HepG2 (cell line): ENCODE measurements around the gene ELP2. TPM values are rescaled to one million over a fixed set of nuclear protein-coding genes. Genes with fewer than 3 reads are reported as not detected.
A peak's percentile ranks its signal among the peaks of the same experiment; 100 is the strongest.

ENCODE experiments used
- BORCS8-MEF2B ChIP-seq: sonication (generic); formaldehyde crosslinking; IDR thresholded peaks from 2 replicates; pipeline ENCODE4 v1.8.0; 2022; ENCODE audit warnings: mild to moderate bottlenecking, missing genetic modification reagents
- CC2D1A ChIP-seq: sonication (generic); formaldehyde crosslinking; IDR thresholded peaks from 2 replicates; pipeline ENCODE4 v1.8.1; 2023; ENCODE audit warnings: mild to moderate bottlenecking, missing genetic modification reagents
- CENPBD1 ChIP-seq: sonication (generic); formaldehyde crosslinking; IDR thresholded peaks from 2 replicates; pipeline ENCODE4 v1.8.0; 2022; ENCODE audit warnings: missing genetic modification reagents, low read depth, mild to moderate bottlenecking, borderline replicate concordance
- DMTF1 ChIP-seq: sonication (generic); formaldehyde crosslinking; IDR thresholded peaks from 2 replicates; pipeline ENCODE4 v1.4.0; 2020; ENCODE audit warnings: mild to moderate bottlenecking, missing genetic modification reagents
- FOXO4 ChIP-seq: sonication (generic); formaldehyde crosslinking; conservative IDR thresholded peaks from 2 replicates; pipeline ENCODE4 v1.8.1; 2023; ENCODE audit warnings: missing genetic modification reagents
- GLI4 ChIP-seq: sonication (generic); formaldehyde crosslinking; IDR thresholded peaks from 2 replicates; pipeline ENCODE4 v1.5.1; 2020; ENCODE audit warnings: missing genetic modification reagents, mild to moderate bottlenecking, moderate library complexity, borderline replicate concordance
- KDM1A ChIP-seq: IDR thresholded peaks from 2 replicates; pipeline ENCODE4 v1.6.1; 2016; ENCODE audit warnings: missing compliant biosample characterization
- KDM5B ChIP-seq: sonication (generic); formaldehyde crosslinking; IDR thresholded peaks from 2 replicates; pipeline ENCODE4 v1.4.0; 2020; ENCODE audit warnings: missing genetic modification reagents, mild to moderate bottlenecking, borderline replicate concordance
- MED8 ChIP-seq: sonication (generic); formaldehyde crosslinking; IDR thresholded peaks from 2 replicates; pipeline ENCODE4 v1.8.1; 2023; ENCODE audit warnings: mild to moderate bottlenecking, missing genetic modification reagents; ENCODE audit not compliant: insufficient replicate concordance
- MEIS1 ChIP-seq: sonication (generic); formaldehyde crosslinking; IDR thresholded peaks from 2 replicates; pipeline ENCODE4 v1.9.0; 2021; ENCODE audit warnings: mild to moderate bottlenecking, missing genetic modification reagents, moderate library complexity, borderline replicate concordance
- PTBP1 ChIP-seq: fragments of 200-400 bp; formaldehyde crosslinking; IDR thresholded peaks from 2 replicates; pipeline ENCODE4 v1.6.1; 2018; ENCODE audit warnings: low read length, low read depth; ENCODE audit not compliant: poor library complexity, severe bottlenecking
- SAP130 ChIP-seq: IDR thresholded peaks from 2 replicates; pipeline ENCODE4 v1.6.1; 2016; ENCODE audit warnings: low read depth
- ZBTB25 ChIP-seq: IDR thresholded peaks from 2 replicates; pipeline ENCODE4 v1.6.1; 2018; ENCODE audit warnings: missing genetic modification reagents
- ZFP90 ChIP-seq: sonication (generic); formaldehyde crosslinking; IDR thresholded peaks from 2 replicates; pipeline ENCODE4 v1.8.0; 2022; ENCODE audit warnings: missing genetic modification reagents, mild to moderate bottlenecking, inconsistent platforms, borderline replicate concordance
- ZNF276 ChIP-seq: sonication (generic); formaldehyde crosslinking; IDR thresholded peaks from 2 replicates; pipeline ENCODE4 v1.4.0; 2020; ENCODE audit warnings: mild to moderate bottlenecking, low read depth, missing genetic modification reagents
- ZNF510 ChIP-seq: sonication (generic); formaldehyde crosslinking; IDR thresholded peaks from 2 replicates; pipeline ENCODE4 v1.4.0; 2020; ENCODE audit warnings: low read depth, mild to moderate bottlenecking, missing genetic modification reagents
- ZNF547 ChIP-seq: sonication (generic); formaldehyde crosslinking; IDR thresholded peaks from 2 replicates; pipeline ENCODE4 v1.5.1; 2020; ENCODE audit warnings: mild to moderate bottlenecking, missing genetic modification reagents
- ZNF598 ChIP-seq: sonication (generic); formaldehyde crosslinking; IDR thresholded peaks from 2 replicates; pipeline ENCODE4 v1.5.1; 2020; ENCODE audit warnings: mild to moderate bottlenecking, missing genetic modification reagents, borderline replicate concordance
- ZNF629 ChIP-seq: sonication (generic); formaldehyde crosslinking; conservative IDR thresholded peaks from 2 replicates; pipeline ENCODE4 v1.5.0; 2020; ENCODE audit warnings: missing genetic modification reagents
- ZNF777 ChIP-seq: sonication (generic); formaldehyde crosslinking; IDR thresholded peaks from 2 replicates; pipeline ENCODE4 v1.4.0; 2020; ENCODE audit warnings: missing genetic modification reagents
- polyA plus RNA-seq, 8 experiments: library from polyadenylated mRNA; depleted of rRNA in 3 of 8; stranded (reverse) in 7 of 8; unstranded in 1 of 8; fragments of >200 nt; fragmentation: Illumina TruSeq in 4 of 8; extraction: Trizol in 4 of 8; gene quantifications; 2 replicates each; pipeline versions ENCODE4 v1.2.1 to v1.2.3, GENCODE V29; 2011 to 2016; ENCODE audit warnings: low read depth in 4 of 8, missing spikeins in 1 of 8, mixed read lengths in 1 of 8; ENCODE audit not compliant: insufficient read depth in 1 of 8
- total RNA-seq, 5 experiments: library from RNA; depleted of rRNA; stranded (reverse); fragments of >200 nt; fragmentation: Illumina TruSeq; extraction: Trizol; gene quantifications; 2 replicates each; pipeline ENCODE4 v1.2.3, GENCODE V29; 2016; ENCODE audit warnings: low read depth in 1 of 5
- TF ChIP-seq, protein P1 (sequence below): sonication (generic); formaldehyde crosslinking; conservative IDR thresholded peaks from 2 replicates; pipeline ENCODE4 v1.4.0; 2020; ENCODE audit warnings: missing genetic modification reagents

The ELP2 gene
- total and polyA plus RNA-seq, 2 of the 13 experiments (the other 11 are each of a cell fraction or from before 2014, with no cell fraction given) = 98.7 to 100 TPM

- no peak for TF ChIP-seq ZNF276 (CRISPR knock-in tag)
- TF ChIP-seq KDM5B (CRISPR knock-in tag) = no peak
- TF ChIP-seq PTBP1 = no peak
- no peak for TF ChIP-seq ZNF510 (CRISPR knock-in tag)
- no peak for TF ChIP-seq ZNF777 (CRISPR knock-in tag)
- TF ChIP-seq ZFP90 = no peak
- no peak for TF ChIP-seq GLI4 (CRISPR knock-in tag)
- TF ChIP-seq DMTF1 (CRISPR knock-in tag) = no peak
- TF ChIP-seq CENPBD1 (CRISPR knock-in tag) = no peak
- 0 out of 2 replicates have a peak, but pooled peaks have one; percentile 2 for TF ChIP-seq ZNF598 (CRISPR knock-in tag)
- no peak for TF ChIP-seq BORCS8-MEF2B
- TF ChIP-seq CC2D1A (CRISPR knock-in tag) = no peak
- no peak for TF ChIP-seq MEIS1 (CRISPR knock-in tag)
- TF ChIP-seq KDM1A (CRISPR knock-in tag) = no peak
- no peak for TF ChIP-seq ZBTB25 (CRISPR knock-in tag)
- TF ChIP-seq ZNF629 (CRISPR knock-in tag) = no peak
- TF ChIP-seq ZNF547 (CRISPR knock-in tag) = no peak
- TF ChIP-seq FOXO4 (CRISPR knock-in tag) = peak; percentile 67; the same call in 1 of the 2 replicates
- TF ChIP-seq MED8 = no peak
- TF ChIP-seq, protein P1, sequence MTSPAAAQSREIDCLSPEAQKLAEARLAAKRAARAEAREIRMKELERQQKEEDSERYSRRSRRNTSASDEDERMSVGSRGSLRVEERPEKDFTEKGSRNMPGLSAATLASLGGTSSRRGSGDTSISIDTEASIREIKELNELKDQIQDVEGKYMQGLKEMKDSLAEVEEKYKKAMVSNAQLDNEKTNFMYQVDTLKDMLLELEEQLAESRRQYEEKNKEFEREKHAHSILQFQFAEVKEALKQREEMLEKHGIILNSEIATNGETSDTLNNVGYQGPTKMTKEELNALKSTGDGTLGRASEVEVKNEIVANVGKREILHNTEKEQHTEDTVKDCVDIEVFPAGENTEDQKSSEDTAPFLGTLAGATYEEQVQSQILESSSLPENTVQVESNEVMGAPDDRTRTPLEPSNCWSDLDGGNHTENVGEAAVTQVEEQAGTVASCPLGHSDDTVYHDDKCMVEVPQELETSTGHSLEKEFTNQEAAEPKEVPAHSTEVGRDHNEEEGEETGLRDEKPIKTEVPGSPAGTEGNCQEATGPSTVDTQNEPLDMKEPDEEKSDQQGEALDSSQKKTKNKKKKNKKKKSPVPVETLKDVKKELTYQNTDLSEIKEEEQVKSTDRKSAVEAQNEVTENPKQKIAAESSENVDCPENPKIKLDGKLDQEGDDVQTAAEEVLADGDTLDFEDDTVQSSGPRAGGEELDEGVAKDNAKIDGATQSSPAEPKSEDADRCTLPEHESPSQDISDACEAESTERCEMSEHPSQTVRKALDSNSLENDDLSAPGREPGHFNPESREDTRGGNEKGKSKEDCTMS = no peak
- no peak for TF ChIP-seq SAP130 (CRISPR knock-in tag)
Measured at GRCh38 chr18:36128907-36129299, 796 bp upstream of the ELP2 start (continued).
